Brain microvascular endothelial cell (primary cell): ENCODE measurements around the gene CHST11.

Experiments
- DNase-seq: peaks from one replicate; pipeline ENCODE4 v3.0.0-alpha.2; 2020
- H3K27ac ChIP-seq: fragments of 250-450 bp; sonication (Bioruptor Pico); 2 replicates; pipeline ENCODE4 v1.5.1; 2020; ENCODE audit warnings: mild to moderate bottlenecking, moderate library complexity
- H3K27me3 ChIP-seq: fragments of 250-450 bp; sonication (Bioruptor Pico); replicated peaks from 2 replicates; pipeline ENCODE4 v1.5.1; 2020; ENCODE audit warnings: mild to moderate bottlenecking
- H3K36me3 ChIP-seq: fragments of 250-450 bp; sonication (Bioruptor Pico); replicated peaks from 2 replicates; pipeline ENCODE4 v1.5.1; 2020; ENCODE audit warnings: mild to moderate bottlenecking
- H3K4me3 ChIP-seq: 2 replicates; pipeline ENCODE4 v1.5.1; 2011; ENCODE audit warnings: low read depth, mild to moderate bottlenecking, control low read depth, low read length, moderate library complexity
- in situ Hi-C: cut with HindIII; loops from 2 replicates; pipeline ENCODE4 v1.10.0; 2017; ENCODE audit warnings: low sequenced_read_pairs, low pct_ligation_motif_present
- TF ChIP-seq, protein P1 (sequence below): IDR thresholded peaks from 2 replicates; pipeline ENCODE4 v1.5.1; 2011; ENCODE audit warnings: low read depth, mild to moderate bottlenecking, moderate library complexity, low read length, control low read depth, inconsistent platforms; ENCODE audit errors: missing control alignments

The CHST11 gene

DNA sequence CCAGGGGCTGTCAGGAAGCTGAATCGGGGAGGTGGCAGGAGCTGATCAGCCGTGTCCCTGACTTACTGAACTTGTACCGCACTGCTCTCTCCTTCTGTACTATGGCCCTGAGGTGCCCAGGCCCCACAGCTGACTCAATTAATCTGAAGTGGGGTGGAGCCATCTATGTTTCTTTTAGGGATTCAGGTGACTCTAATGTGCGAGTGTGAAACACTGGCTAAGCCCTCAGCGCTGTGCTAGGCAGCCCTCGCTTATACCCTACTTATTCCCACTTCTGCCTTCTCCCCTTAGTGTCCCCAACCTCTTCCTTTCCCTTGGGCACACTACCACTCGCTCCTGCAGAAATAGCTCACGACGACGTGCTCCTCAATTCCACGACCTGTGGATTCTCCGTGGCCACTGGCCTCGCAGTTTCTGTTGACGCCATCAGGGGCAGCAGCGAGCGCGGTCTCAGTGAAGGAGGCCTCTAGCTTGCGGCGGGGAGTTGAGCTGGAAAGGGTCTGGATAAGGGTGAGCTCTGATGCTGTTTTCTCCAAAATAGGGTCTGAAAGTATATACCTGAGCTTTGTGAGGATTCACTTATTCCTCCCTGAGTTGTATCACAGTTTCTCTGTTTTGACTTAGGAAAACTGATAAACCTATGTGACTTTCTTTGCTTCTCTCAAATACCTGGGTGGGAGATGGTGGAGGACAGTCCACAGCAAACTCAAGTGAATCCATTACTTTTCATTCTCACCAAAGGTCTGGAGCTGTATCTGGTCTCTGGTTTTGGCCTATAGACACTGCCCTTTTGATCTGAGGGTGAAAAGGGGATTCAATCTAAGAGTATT lies 333.8 kb downstream of the CHST11 start:
- Histone ChIP-seq H3K36me3 (no peaks in the 10 kb centered on the region), H3K4me3 (no peak overlapping the region), H3K27ac (no peak overlapping the region), H3K27me3 (no peaks in the 10 kb centered on the region)
- DNase-seq: no peak
- in situ Hi-C loops: no loop called here
- TF ChIP-seq, protein P1, sequence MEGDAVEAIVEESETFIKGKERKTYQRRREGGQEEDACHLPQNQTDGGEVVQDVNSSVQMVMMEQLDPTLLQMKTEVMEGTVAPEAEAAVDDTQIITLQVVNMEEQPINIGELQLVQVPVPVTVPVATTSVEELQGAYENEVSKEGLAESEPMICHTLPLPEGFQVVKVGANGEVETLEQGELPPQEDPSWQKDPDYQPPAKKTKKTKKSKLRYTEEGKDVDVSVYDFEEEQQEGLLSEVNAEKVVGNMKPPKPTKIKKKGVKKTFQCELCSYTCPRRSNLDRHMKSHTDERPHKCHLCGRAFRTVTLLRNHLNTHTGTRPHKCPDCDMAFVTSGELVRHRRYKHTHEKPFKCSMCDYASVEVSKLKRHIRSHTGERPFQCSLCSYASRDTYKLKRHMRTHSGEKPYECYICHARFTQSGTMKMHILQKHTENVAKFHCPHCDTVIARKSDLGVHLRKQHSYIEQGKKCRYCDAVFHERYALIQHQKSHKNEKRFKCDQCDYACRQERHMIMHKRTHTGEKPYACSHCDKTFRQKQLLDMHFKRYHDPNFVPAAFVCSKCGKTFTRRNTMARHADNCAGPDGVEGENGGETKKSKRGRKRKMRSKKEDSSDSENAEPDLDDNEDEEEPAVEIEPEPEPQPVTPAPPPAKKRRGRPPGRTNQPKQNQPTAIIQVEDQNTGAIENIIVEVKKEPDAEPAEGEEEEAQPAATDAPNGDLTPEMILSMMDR: peak; percentile 92

- no peaks in the 10 kb centered on the region for H3K36me3 ChIP-seq
- H3K27ac ChIP-seq: no peak overlapping the region
- H3K27me3 ChIP-seq: no peaks in the 10 kb centered on the region
- in situ Hi-C loops: no loop called here
- peak; percentile 89 for DNase-seq
- H3K4me3 ChIP-seq: no peak overlapping the region
- TF ChIP-seq, protein P1: no peak
Observed at GRCh38 chr12:104792570-104792969, 335.8 kb downstream of the CHST11 start.

GRCh38 chr12:104793285-104793684 lies 336.5 kb downstream of the CHST11 start:
- H3K36me3 ChIP-seq: no peaks in the 10 kb centered on the region
- no peaks in the 10 kb centered on the region for H3K27me3 ChIP-seq
- no peak overlapping the region for H3K4me3 ChIP-seq
- DNase-seq: no peak
- H3K27ac ChIP-seq: no peak overlapping the region
- in situ Hi-C loops: no loop called here
- TF ChIP-seq, protein P1: no peak

- TF ChIP-seq, protein P1: no peak
- Histone ChIP-seq H3K27ac (no peak overlapping the region), H3K36me3 (no peaks in the 10 kb centered on the region), H3K4me3 (no peak overlapping the region), H3K27me3 (no peaks in the 10 kb centered on the region)
- DNase-seq: no peak
- in situ Hi-C loops: no loop called here
Observed at GRCh38 chr12:104793968-104794367, 337.2 kb downstream of the CHST11 start.

GRCh38 chr12:104796475-104796862 lies 339.7 kb downstream of the CHST11 start:
- Histone ChIP-seq H3K4me3 (no peak overlapping the region), H3K27me3 (no peaks in the 10 kb centered on the region), H3K36me3 (no peaks in the 10 kb centered on the region), H3K27ac (no peak overlapping the region)
- in situ Hi-C loops: no loop called here
- TF ChIP-seq, protein P1: no peak
- DNase-seq: no peak

DNA sequence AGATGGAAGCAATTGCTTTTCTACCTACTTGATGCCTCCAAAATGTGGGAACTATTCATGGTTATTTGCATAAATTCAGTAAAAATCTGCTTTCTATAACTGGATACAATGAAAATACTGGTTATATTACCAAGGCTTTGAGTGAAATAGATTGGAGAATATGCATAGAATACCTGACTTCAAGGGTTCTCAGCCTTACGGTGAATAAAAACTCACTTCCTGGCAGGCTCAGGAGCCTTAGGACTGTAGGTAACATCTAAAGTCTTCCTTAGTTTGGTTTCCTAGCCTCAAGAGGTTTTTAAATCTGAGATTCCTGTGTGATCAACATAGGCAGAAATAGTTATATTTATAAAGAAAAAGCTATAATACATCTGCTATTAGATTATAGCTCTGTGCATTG lies 342.7 kb downstream of the CHST11 start:
- TF ChIP-seq, protein P1: no peak
- in situ Hi-C loops: no loop called here
- no peaks in the 10 kb centered on the region for H3K27me3 ChIP-seq

More for the DNA sequence above, 342.7 kb downstream of the CHST11 start:
- no peak overlapping the region for H3K4me3 ChIP-seq
- DNase-seq: no peak
- no peak overlapping the region for H3K27ac ChIP-seq
- H3K36me3 ChIP-seq: no peaks in the 10 kb centered on the region
